Activated effector memory CD4-positive, alpha-beta T cell treated with Interleukin-2 at 50 U/mL for 16 hours (primary cell): ENCODE results near the gene GMNC.

ENCODE experiments used
- DNase-seq: peaks from one replicate; pipeline ENCODE4 v3.0.0-alpha.2; 2020

Gene GMNC

DNA sequence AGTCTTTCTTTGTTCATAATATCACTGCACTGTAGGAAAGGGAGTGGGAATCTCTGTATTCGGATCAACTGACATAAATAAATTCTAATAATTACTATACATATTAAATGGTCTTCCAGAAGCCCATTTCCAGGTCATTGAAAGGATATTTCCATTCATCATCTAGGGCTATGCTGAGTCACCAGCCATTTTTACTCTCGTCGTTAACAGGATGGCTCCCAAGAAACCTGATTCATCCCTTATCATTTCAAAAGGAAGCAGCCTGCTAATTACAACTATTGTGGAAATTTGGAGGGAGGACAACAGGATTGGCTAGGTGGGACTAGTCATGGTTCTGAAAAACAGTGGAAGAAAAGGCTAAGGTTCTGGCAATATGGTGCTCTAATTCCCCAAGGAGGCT lies 13.6 kb downstream of the GMNC start:
- no peak for DNase-seq

DNA sequence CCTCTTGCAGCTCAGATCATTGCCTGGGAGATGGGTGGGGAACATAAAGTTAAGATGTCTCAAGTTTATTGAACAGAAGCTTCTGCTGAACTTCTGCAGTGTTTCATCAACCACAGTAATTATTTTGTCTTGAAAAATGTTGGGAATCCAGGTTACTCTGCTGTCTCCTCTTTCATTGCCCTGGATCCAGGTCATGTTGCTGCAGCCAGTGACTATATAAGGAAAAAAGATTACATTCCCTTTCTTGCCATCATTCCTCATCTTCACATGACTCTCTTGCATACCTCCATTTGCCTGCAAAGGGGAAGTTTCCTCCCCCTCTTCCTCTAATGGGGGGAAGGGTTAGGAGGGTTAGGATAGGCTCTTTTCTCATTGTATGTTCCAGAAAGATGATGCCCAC lies 15.1 kb downstream of the GMNC start:
- DNase-seq, result no peak

DNA sequence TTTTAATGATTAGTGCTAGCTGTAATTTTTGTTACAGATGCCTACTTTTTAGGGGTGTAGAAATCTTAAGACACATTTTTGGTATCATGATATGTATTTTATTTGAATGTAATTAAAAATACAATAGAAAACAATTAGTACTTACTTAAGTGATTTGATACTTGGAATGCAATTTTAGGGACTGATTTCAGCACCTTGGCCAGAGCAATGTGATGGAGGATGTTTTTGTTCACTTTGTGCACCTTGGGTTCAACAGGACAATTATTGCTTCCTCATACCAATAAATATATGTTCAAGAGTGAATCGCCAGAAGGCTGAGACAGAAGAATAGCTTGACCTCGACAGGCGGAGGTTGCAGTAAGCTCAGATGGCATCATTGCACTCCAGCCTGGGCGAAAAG lies 22.3 kb downstream of the GMNC start:
- DNase-seq, result no peak

DNA sequence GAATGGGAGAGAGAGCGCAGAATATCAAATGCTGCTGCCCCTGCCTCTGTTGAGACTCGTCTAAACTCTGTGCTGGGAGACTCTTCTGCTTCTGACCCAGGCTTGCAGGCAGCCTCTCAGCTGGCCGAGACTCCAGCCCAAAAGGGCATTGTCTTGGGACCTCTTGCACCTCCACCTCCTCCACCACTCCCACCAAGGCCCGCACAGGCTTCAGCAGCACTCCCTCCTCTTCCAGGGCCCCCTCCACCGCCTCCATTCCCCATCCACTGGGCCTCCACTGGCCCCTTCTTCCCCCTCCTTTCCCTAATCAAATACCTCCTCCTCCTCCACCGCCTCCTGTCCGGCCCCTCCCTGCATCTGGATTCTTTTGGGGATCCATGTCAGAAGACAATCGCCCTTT lies 31.3 kb downstream of the GMNC start:
- DNase-seq, result no peak

DNA sequence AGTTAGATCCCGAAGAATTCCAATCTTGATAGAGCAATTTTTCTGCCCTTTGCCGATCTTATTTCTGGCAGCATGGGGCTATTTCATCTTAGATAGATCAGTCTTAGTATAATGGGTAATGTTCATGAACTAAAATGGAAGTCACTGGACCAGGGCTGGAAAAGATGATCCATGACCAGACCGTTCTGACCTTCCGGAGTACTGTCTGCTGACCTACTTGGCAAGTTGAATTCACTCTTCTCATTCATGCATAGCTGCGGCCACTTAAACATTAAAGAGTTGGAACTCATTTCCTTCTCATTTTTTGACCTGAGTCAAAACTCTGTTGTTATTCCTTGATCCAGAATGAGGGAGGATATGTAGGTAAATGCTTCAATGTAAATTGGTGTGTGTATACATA lies 32.5 kb downstream of the GMNC start:
- no peak for DNase-seq

DNA sequence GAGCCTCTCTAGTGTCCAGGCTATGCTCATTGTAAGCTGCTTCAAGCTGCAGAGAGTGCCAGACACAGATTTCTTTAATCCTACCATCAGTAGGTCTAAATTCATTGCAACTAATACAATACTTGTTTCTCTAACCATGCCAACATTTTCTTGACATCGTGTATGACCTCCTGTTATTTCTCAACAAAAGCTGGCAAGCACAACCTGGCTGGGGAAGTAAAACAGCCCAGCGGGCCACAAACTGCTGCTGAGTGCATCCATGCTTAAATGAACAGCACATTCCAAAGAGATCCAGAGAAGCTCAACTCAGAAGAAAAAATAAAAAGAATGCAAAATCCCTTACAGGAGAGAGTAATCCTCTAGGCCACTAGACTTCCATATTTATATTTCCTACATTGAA lies 36.5 kb downstream of the GMNC start:
- DNase-seq, result no peak

DNA sequence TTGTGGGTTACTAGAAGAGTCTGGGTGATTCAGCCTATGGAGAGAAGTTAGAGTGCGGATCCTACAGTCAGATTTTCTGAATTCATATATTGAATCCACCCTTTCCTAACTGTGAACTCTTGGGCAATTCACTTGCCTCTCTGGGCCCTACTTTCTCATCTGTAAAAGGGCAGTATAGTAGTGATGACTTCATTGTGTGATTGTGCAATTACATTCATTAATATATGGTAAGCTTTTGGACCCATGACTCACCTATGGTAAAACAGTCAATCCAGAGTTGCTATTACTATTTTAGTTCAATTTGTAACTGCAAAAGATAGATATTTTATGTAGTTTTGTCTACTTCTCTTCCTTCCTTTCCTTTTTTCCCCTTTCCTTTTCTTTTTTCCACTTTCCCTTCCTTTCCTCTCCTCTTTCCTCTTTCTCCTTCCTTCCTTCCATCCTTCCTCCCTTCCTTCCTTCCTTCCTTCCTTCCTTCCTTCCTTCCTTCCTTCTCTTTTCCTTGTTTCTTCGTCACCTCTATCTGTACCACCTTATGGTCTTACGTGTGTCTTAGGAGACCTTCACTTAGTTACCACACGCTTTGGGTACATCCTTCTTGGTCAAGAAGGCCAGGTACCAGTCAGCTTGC lies 37.0 kb downstream of the GMNC start:
- no peak for DNase-seq

DNA sequence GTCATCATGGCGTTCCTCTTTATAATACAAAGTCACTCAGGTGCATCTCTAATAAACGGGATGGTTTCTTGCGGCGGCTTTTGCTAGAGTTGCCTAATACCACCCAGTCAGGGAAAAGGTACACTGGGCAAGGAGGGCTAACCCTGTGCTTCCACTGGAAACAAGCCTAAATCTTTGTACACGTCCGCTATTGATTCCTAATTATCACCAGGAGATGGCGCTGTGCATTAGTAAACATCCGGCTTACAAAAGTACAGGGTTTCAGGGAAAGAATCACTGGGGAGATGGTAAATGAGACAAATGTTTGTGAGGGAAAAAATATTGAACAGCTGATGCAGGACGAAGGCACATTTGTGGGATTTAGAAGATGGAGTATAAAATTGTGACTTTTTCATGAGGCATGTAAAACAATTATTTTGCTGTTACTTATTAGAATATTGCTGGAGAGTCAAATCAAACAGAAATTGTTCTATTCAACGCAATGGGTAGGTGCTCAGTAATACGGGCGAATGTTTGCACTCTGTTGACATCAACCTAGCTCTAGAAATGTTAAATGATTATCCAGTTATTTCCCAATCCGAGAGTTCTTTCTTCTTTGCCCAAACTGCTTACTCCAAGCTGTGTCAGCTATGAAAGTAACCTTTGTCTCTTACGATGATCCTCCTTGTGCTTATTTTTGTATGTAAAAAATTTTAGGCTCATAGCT lies 50.6 kb downstream of the GMNC start:
- DNase-seq, result no peak

DNA sequence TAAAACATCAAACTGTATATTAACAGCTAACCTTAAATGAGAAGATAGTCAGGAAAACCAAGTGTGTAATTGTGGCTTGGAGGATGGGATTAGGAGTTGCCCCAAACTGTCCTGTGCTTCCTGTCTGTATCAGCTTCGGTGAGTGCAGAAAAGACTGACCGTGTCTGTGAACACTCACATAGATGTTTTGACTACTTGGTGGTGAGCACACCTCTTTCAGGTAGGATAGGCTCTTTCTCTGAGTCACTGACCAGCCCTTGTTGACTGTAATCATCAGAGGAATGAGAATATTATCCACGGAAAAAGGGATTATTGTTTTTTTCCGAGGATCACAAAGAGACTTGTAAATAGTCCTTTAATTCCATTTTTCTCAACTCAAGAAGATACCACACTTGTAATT lies 51.5 kb downstream of the GMNC start:
- no peak for DNase-seq

DNA sequence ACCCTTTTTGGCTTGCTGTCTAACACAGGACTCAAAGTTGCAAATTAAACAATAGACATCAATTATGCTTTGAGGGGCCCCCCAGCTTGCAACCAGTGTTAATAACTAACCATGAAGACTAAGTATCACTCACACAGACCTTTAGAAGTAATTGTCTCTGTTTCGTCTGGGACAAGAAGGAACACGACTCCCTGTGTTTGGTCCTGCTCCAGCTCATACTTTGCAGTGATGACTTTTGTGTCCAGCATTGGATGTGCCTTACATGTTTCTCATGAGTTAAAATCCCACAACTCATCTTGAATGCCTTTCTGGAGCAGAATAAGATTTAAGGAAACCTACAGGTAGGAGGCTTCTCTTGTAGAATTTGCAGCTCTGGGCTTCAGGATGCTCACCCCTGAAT lies 53.1 kb downstream of the GMNC start:
- DNase-seq, result no peak

DNA sequence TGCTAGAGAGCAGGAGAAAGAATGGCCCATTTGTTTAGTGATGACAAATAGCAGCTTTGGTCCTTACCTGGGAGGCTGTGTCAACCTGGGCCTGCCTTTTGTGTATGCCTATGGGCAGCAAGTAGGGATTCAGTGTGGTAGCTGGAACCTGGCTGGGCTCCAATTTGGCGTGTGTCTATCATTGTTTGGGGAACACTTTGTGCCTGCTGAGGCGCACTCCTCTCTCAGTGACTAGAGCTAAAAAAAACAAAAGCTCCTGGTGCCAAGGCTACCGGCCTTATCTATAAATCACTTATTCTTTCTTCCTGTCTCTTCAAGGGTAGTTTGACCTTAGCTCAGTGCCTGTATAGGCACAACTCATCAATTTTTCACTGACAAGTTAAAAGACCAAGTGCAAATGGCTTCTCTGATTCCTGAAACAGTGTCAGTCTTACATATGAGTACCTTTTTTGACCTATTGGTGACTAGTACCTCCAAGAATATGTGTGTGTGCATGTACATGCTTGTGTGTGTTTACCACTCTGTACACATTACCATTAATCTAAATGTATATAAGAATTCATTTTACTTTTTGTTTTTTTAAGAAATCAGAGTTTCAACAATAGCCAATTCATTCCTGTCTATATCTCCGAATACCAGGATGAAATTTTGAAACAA lies 54.6 kb downstream of the GMNC start:
- DNase-seq, result no peak
